ENCODE data around the gene EHHADH.

The EHHADH gene

GRCh38 chr3:185176750-185177359, 77.0 kb downstream of the EHHADH start:
- DNase-seq (ENCODE audit: insufficient read length) (no peak), FAIRE-seq (peak; percentile 53)
- TF ChIP-seq POLR2A (IDR thresholded peaks at IDR 0.05; ENCODE audit: low read depth, low read length): no peak
- TF ChIP-seq POLR2AphosphoS5 (IDR thresholded peaks at IDR 0.05; ENCODE audit: low read depth, low read length): no peak

- DNase-seq (ENCODE audit: insufficient read length) (peak; percentile 19), FAIRE-seq (peak; percentile 92)
- TF ChIP-seq POLR2A (IDR thresholded peaks at IDR 0.05; ENCODE audit: low read depth, low read length) (peak; percentile 54; the same call in 1 of the 2 replicates), POLR2AphosphoS5 (IDR thresholded peaks at IDR 0.05; ENCODE audit: low read depth, low read length) (peak; percentile 53; the same call in 1 of the 2 replicates), TAF1 (IDR thresholded peaks at IDR 0.05; ENCODE audit: borderline replicate concordance, low read depth, low read length) (no peak; the same call in 1 of the 2 replicates)
These were observed 78.4 kb downstream of the EHHADH start for GRCh38 chr3:185175370-185175987.

- no peak for FAIRE-seq
- no peak for DNase-seq (ENCODE audit: insufficient read length)
- TF ChIP-seq TAF1 (IDR thresholded peaks at IDR 0.05; ENCODE audit: borderline replicate concordance, low read depth, low read length): no peak
- TF ChIP-seq POLR2AphosphoS5 (IDR thresholded peaks at IDR 0.05; ENCODE audit: low read depth, low read length): no peak
- TF ChIP-seq POLR2A (IDR thresholded peaks at IDR 0.05; ENCODE audit: low read depth, low read length): no peak
These were observed 81.5 kb downstream of the EHHADH start for GRCh38 chr3:185172086-185173049.

- no peak for FAIRE-seq
- TF ChIP-seq POLR2A (IDR thresholded peaks at IDR 0.05; ENCODE audit: low read depth, low read length) (no peak), POLR2AphosphoS5 (IDR thresholded peaks at IDR 0.05; ENCODE audit: low read depth, low read length) (no peak), TAF1 (IDR thresholded peaks at IDR 0.05; ENCODE audit: borderline replicate concordance, low read depth, low read length) (no peak)
- no peak for DNase-seq (ENCODE audit: insufficient read length)
These were observed 89.2 kb downstream of the EHHADH start for GRCh38 chr3:185164428-185165217.

- TF ChIP-seq TAF1 (IDR thresholded peaks at IDR 0.05; ENCODE audit: borderline replicate concordance, low read depth, low read length) (no peak), POLR2AphosphoS5 (IDR thresholded peaks at IDR 0.05; ENCODE audit: low read depth, low read length) (no peak), POLR2A (IDR thresholded peaks at IDR 0.05; ENCODE audit: low read depth, low read length) (no peak)
- no peak for DNase-seq (ENCODE audit: insufficient read length)
- FAIRE-seq: no peak
These were observed 91.2 kb downstream of the EHHADH start for GRCh38 chr3:185162634-185163033.

- DNase-seq (ENCODE audit: insufficient read length) (no peak), FAIRE-seq (no peak)
- no peak for TF ChIP-seq TAF1 (IDR thresholded peaks at IDR 0.05; ENCODE audit: borderline replicate concordance, low read depth, low read length)
- no peak for TF ChIP-seq POLR2A (IDR thresholded peaks at IDR 0.05; ENCODE audit: low read depth, low read length)
- TF ChIP-seq POLR2AphosphoS5 (IDR thresholded peaks at IDR 0.05; ENCODE audit: low read depth, low read length): no peak
These were observed 92.1 kb downstream of the EHHADH start for GRCh38 chr3:185161761-185162160.

- DNase-seq (ENCODE audit: insufficient read length): no peak
- FAIRE-seq: no peak
- TF ChIP-seq POLR2AphosphoS5 (IDR thresholded peaks at IDR 0.05; ENCODE audit: low read depth, low read length) (no peak), POLR2A (IDR thresholded peaks at IDR 0.05; ENCODE audit: low read depth, low read length) (no peak), TAF1 (IDR thresholded peaks at IDR 0.05; ENCODE audit: borderline replicate concordance, low read depth, low read length) (no peak)
These were observed 96.5 kb downstream of the EHHADH start for GRCh38 chr3:185157347-185157746.

- no peak for TF ChIP-seq TAF1 (IDR thresholded peaks at IDR 0.05; ENCODE audit: borderline replicate concordance, low read depth, low read length)
- no peak for TF ChIP-seq POLR2A (IDR thresholded peaks at IDR 0.05; ENCODE audit: low read depth, low read length)
- no peak for TF ChIP-seq POLR2AphosphoS5 (IDR thresholded peaks at IDR 0.05; ENCODE audit: low read depth, low read length)
- no peak for DNase-seq (ENCODE audit: insufficient read length)
- FAIRE-seq: no peak
These were observed 98.2 kb downstream of the EHHADH start for GRCh38 chr3:185155678-185156077.

- no peak for DNase-seq (ENCODE audit: insufficient read length)
- no peak for FAIRE-seq
- TF ChIP-seq POLR2A (IDR thresholded peaks at IDR 0.05; ENCODE audit: low read depth, low read length) (no peak), POLR2AphosphoS5 (IDR thresholded peaks at IDR 0.05; ENCODE audit: low read depth, low read length) (no peak), TAF1 (IDR thresholded peaks at IDR 0.05; ENCODE audit: borderline replicate concordance, low read depth, low read length) (no peak)
These were observed 99.8 kb downstream of the EHHADH start for GRCh38 chr3:185153861-185154629.

GRCh38 chr3:185153171-185153771, 100.6 kb downstream of the EHHADH start:
- TF ChIP-seq POLR2AphosphoS5 (IDR thresholded peaks at IDR 0.05; ENCODE audit: low read depth, low read length) (no peak), POLR2A (IDR thresholded peaks at IDR 0.05; ENCODE audit: low read depth, low read length) (no peak)
- FAIRE-seq (no peak), DNase-seq (ENCODE audit: insufficient read length) (peak; percentile 32)

All from GM12892 (cell line).